OCI-LY1 (cell line): ENCODE data around the gene KRTAP12-2.

Experiments used
- H2AFZ ChIP-seq: fragments of 200-600 bp; sonication (generic), shearing (Covaris generic); 2 replicates; pipeline ENCODE4 v1.6.0; 2014; ENCODE audit warnings: antibody characterized with exemption, mild to moderate bottlenecking, low read length
- H3F3A ChIP-seq: fragments of 200-600 bp; sonication (generic), shearing (Covaris generic); 2 replicates; pipeline ENCODE4 v1.6.0; 2014; ENCODE audit warnings: mild to moderate bottlenecking, antibody characterized with exemption, low read length, moderate library complexity; ENCODE audit not compliant: insufficient read depth
- H3K27ac ChIP-seq: fragments of 200-600 bp; sonication (generic); 2 replicates; pipeline ENCODE4 v1.5.1; 2014; ENCODE audit warnings: low read length, mixed run types, mild to moderate bottlenecking, low read depth; ENCODE audit not compliant: poor library complexity, severe bottlenecking
- H3K27me3 ChIP-seq: fragments of 200-600 bp; sonication (generic); 2 replicates; pipeline ENCODE4 v1.6.0; 2014; ENCODE audit warnings: antibody characterized with exemption, mild to moderate bottlenecking, low read length, moderate library complexity; ENCODE audit not compliant: insufficient read depth
- H3K36me3 ChIP-seq: fragments of 200-600 bp; sonication (generic); 2 replicates; pipeline ENCODE4 v1.6.1; 2014; ENCODE audit warnings: mild to moderate bottlenecking, antibody characterized with exemption, low read length, moderate library complexity, mixed read lengths; ENCODE audit not compliant: insufficient read depth
- H3K4me1 ChIP-seq: fragments of 200-600 bp; sonication (generic); 2 replicates; pipeline ENCODE4 v1.5.1; 2014; ENCODE audit warnings: mild to moderate bottlenecking, low read length, moderate library complexity; ENCODE audit not compliant: insufficient read depth, severe bottlenecking
- H3K4me2 ChIP-seq: fragments of 200-600 bp; sonication (generic), shearing (Covaris generic); 2 replicates; pipeline ENCODE4 v1.6.1; 2014; ENCODE audit warnings: low read length
- H3K4me3 ChIP-seq: fragments of 200-600 bp; sonication (generic); 2 replicates; pipeline ENCODE4 v1.5.1; 2014; ENCODE audit warnings: low read length, low read depth, mild to moderate bottlenecking, mixed read lengths; ENCODE audit not compliant: poor library complexity, severe bottlenecking
- H3K79me2 ChIP-seq: fragments of 200-600 bp; shearing (Covaris generic); 2 replicates; pipeline ENCODE4 v1.6.1; 2016; ENCODE audit warnings: mixed run types, low read length, mixed read lengths; ENCODE audit not compliant: insufficient read depth
- H3K9ac ChIP-seq: fragments of 200-600 bp; sonication (generic), shearing (Covaris generic); 2 replicates; pipeline ENCODE4 v1.6.1; 2014; ENCODE audit warnings: mild to moderate bottlenecking, low read length, mixed read lengths
- H3K9me2 ChIP-seq: fragments of 200-600 bp; sonication (generic), shearing (Covaris generic); 2 replicates; pipeline ENCODE4 v1.6.1; 2014; ENCODE audit warnings: low read depth, mild to moderate bottlenecking, low read length, mixed read lengths
- H3K9me3 ChIP-seq: fragments of 200-600 bp; shearing (Covaris generic); 2 replicates; pipeline ENCODE4 v1.6.1; 2014; ENCODE audit warnings: low read length, mixed read lengths
- H4K20me1 ChIP-seq: fragments of 200-600 bp; sonication (generic), shearing (Covaris generic); 2 replicates; pipeline ENCODE4 v1.6.0; 2016; ENCODE audit warnings: mild to moderate bottlenecking, low read length; ENCODE audit not compliant: insufficient read depth
- EZH2 ChIP-seq: fragments of 200-600 bp; sonication (generic), shearing (Covaris generic); IDR thresholded peaks from 2 replicates; pipeline ENCODE4 v1.8.0; 2017; ENCODE audit warnings: borderline replicate concordance, mixed run types, mild to moderate bottlenecking, antibody characterized with exemption, low read length, moderate library complexity, mixed read lengths
- TF ChIP-seq, protein P1 (sequence below): fragments of 200-600 bp; sonication (generic), shearing (Covaris generic); IDR thresholded peaks from 2 replicates; pipeline ENCODE4 v1.5.1; 2017; ENCODE audit warnings: mild to moderate bottlenecking, antibody characterized with exemption, low read length, moderate library complexity, mixed read lengths

The KRTAP12-2 gene

GRCh38 chr21:44695641-44696040 is 28.9 kb upstream of the KRTAP12-2 start:
- no peaks in the 10 kb centered on the region for H3K79me2 ChIP-seq
- no peak overlapping the region for H2AFZ ChIP-seq
- H3K27me3 ChIP-seq = no peaks in the 10 kb centered on the region; the same call in 1 of the 2 replicates
- H3K27ac ChIP-seq = no peak overlapping the region
- H3K9me2 ChIP-seq = no peaks in the 10 kb centered on the region
- H3F3A ChIP-seq = no peaks in the 10 kb centered on the region
- H3K4me2 ChIP-seq = no peak overlapping the region
- H3K9me3 ChIP-seq = peaks cover 4% of the 10 kb centered on the region; the same call in 1 of the 2 replicates
- no peak overlapping the region for H3K4me3 ChIP-seq
- no peak overlapping the region for H3K9ac ChIP-seq
- no peaks in the 10 kb centered on the region for H4K20me1 ChIP-seq
- H3K36me3 ChIP-seq = no peaks in the 10 kb centered on the region
- TF ChIP-seq EZH2 = no peak
- no peaks in the 10 kb centered on the region for H3K4me1 ChIP-seq

GRCh38 chr21:44695184-44695583 is 28.5 kb upstream of the KRTAP12-2 start:
- Histone ChIP-seq H3K79me2 (no peaks in the 10 kb centered on the region), H3K27ac (no peak overlapping the region), H3K4me1 (no peaks in the 10 kb centered on the region), H3K9me3 (peaks cover 4% of the 10 kb centered on the region; the same call in 1 of the 2 replicates), H3K9ac (no peak overlapping the region), H3K9me2 (no peaks in the 10 kb centered on the region), H3K36me3 (no peaks in the 10 kb centered on the region), H3K4me3 (no peak overlapping the region), H3F3A (no peaks in the 10 kb centered on the region), H3K27me3 (peaks cover 2% of the 10 kb centered on the region; the same call in 1 of the 2 replicates), H2AFZ (no peak overlapping the region), H4K20me1 (no peaks in the 10 kb centered on the region), H3K4me2 (no peak overlapping the region)
- no peak for TF ChIP-seq EZH2
- TF ChIP-seq, protein P1, sequence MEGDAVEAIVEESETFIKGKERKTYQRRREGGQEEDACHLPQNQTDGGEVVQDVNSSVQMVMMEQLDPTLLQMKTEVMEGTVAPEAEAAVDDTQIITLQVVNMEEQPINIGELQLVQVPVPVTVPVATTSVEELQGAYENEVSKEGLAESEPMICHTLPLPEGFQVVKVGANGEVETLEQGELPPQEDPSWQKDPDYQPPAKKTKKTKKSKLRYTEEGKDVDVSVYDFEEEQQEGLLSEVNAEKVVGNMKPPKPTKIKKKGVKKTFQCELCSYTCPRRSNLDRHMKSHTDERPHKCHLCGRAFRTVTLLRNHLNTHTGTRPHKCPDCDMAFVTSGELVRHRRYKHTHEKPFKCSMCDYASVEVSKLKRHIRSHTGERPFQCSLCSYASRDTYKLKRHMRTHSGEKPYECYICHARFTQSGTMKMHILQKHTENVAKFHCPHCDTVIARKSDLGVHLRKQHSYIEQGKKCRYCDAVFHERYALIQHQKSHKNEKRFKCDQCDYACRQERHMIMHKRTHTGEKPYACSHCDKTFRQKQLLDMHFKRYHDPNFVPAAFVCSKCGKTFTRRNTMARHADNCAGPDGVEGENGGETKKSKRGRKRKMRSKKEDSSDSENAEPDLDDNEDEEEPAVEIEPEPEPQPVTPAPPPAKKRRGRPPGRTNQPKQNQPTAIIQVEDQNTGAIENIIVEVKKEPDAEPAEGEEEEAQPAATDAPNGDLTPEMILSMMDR = no peak

GRCh38 chr21:44694776-44695175 is 28.0 kb upstream of the KRTAP12-2 start:
- Histone ChIP-seq H3K9me3 (peaks cover 4% of the 10 kb centered on the region; the same call in 1 of the 2 replicates), H3K4me1 (no peaks in the 10 kb centered on the region), H3K4me3 (no peak overlapping the region), H3F3A (no peaks in the 10 kb centered on the region), H2AFZ (no peak overlapping the region), H3K79me2 (no peaks in the 10 kb centered on the region), H3K9me2 (no peaks in the 10 kb centered on the region), H3K27me3 (peaks cover 4% of the 10 kb centered on the region; the same call in 1 of the 2 replicates), H3K27ac (no peak overlapping the region), H3K9ac (no peak overlapping the region), H4K20me1 (no peaks in the 10 kb centered on the region), H3K4me2 (no peak overlapping the region), H3K36me3 (no peaks in the 10 kb centered on the region)
- TF ChIP-seq, protein P1 = no peak
- TF ChIP-seq EZH2 = no peak

- H3F3A ChIP-seq = no peaks in the 10 kb centered on the region
- TF ChIP-seq, protein P1 = no peak
- TF ChIP-seq EZH2 = no peak
- peaks cover 4% of the 10 kb centered on the region; the same call in 1 of the 2 replicates for H3K9me3 ChIP-seq
- H3K27ac ChIP-seq = no peak overlapping the region
- no peak overlapping the region for H3K9ac ChIP-seq
- no peak overlapping the region for H2AFZ ChIP-seq
- no peaks in the 10 kb centered on the region for H3K36me3 ChIP-seq
- no peak overlapping the region for H3K4me2 ChIP-seq
- no peaks in the 10 kb centered on the region for H4K20me1 ChIP-seq
- no peaks in the 10 kb centered on the region for H3K9me2 ChIP-seq
- H3K4me3 ChIP-seq = no peak overlapping the region
- H3K79me2 ChIP-seq = no peaks in the 10 kb centered on the region
- no peaks in the 10 kb centered on the region for H3K4me1 ChIP-seq
- H3K27me3 ChIP-seq = peaks cover 6% of the 10 kb centered on the region; the same call in 1 of the 2 replicates
Observed at GRCh38 chr21:44692798-44693512, 26.2 kb upstream of the KRTAP12-2 start.
